Spinal cord (tissue), 10 donors: ENCODE results near the gene C8A. TPM values are rescaled to one million over a fixed set of nuclear protein-coding genes. Genes with fewer than 3 reads are reported as not detected.

ENCODE experiments used
- DNase-seq, 6 donors: peaks; one replicate each; pipeline versions ENCODE4 v3.0.0 to v3.0.0-alpha.2; 2013 to 2015; ENCODE audit warnings: low spot score in 6 of 6, low read depth in 4 of 6
- H3K27ac ChIP-seq: one replicate; pipeline ENCODE4 v1.5.1; 2013; ENCODE audit warnings: low read depth, low read length, control low read depth
- H3K27me3 ChIP-seq: one replicate; pipeline ENCODE4 v1.6.1; 2013; ENCODE audit warnings: low read length; ENCODE audit not compliant: control insufficient read depth, insufficient read depth
- H3K36me3 ChIP-seq: one replicate; pipeline ENCODE4 v1.6.1; 2013; ENCODE audit warnings: low read length; ENCODE audit not compliant: control insufficient read depth, insufficient read depth
- H3K4me1 ChIP-seq: one replicate; pipeline ENCODE4 v1.6.1; 2013; ENCODE audit warnings: low read length; ENCODE audit not compliant: control insufficient read depth, insufficient read depth
- H3K4me3 ChIP-seq: one replicate; pipeline ENCODE4 v1.5.1; 2013; ENCODE audit warnings: low read depth, low read length, control low read depth
- H3K9me3 ChIP-seq: one replicate; pipeline ENCODE4 v1.6.1; 2013; ENCODE audit warnings: low read length; ENCODE audit not compliant: control insufficient read depth, insufficient read depth
- WGBS: methylation state at CpG from one replicate; pipeline ENCODE4 v1.1.5; 2013; ENCODE audit warnings: missing lambda C conversion rate; ENCODE audit not compliant: insufficient coverage; 5-methylcytosine and 5-hydroxymethylcytosine counted together
- long read RNA-seq, 4 donors: transcript quantifications; one replicate each; lab custom pipeline, GENCODE V29; 2026
- polyA plus RNA-seq, 2 donors: library from polyadenylated mRNA; unstranded; fragments of 120-200 nt; gene quantifications; one replicate each; pipeline ENCODE4 v1.2.1, GENCODE V29; 2013; ENCODE audit not compliant: insufficient read length in 2 of 2
- total RNA-seq, 2 donors: library from RNA; depleted of rRNA in 1 of 2; stranded (reverse); fragments of 120-200 nt in 1 of 2; fragments of >200 nt in 1 of 2; gene quantifications; one replicate each; pipeline versions ENCODE4 v1.2.3 to v1.2.4, GENCODE V29; 2013 to 2014
- donor health status: healthy.

Gene C8A
- total RNA-seq (under 1 TPM in 1 of 2 donors, not detected in 1; 0.06 TPM), polyA plus RNA-seq (not detected)
- long read RNA-seq, donor 1, result 0 reads
- long read RNA-seq, donor 2, result 0 reads
- long read RNA-seq, donor 3, result 0 reads
- long read RNA-seq, donor 4, result 0 reads

DNA sequence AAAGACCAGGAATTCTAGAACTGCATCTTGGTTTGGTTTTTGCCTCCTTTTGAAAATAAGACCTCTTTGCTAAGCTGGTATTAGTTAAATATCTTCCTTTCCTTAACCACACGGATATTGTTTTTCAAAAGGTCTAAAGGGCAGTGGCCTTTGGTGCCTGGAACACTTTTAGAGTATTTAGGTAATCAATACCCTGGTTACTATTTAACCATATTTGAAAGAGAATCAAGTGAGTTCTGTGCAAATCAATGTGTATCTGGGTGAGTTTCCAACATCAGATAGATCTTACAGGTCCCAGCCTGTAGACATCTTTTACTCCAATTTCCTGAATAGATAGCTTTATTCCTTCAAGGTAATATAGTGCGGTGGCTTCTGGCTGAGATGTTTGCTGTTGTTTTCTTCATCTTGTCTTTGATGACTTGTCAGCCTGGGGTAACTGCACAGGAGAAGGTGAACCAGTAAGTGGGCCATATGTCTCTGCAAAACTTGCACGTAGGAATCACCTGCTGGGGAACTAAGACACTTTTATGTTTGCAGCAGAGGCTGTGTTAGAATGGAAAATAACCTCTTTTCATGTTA, at the start of gene C8A:
Gene C8A (plus strand): TSS at position 277 of the 579 bp plus-strand sequence. CDS start 105 bp downstream, at position 382.
- no CpG with 5 or more reads among the region's 3 CpGs for WGBS
- no peak within 1 kb of the TSS for H3K27ac ChIP-seq
- no peaks in the 10 kb centered on the region for H3K9me3 ChIP-seq
- H3K27me3 ChIP-seq, result peaks cover 2% of the 10 kb centered on the region
- peaks cover 3% of the 10 kb centered on the region for H3K4me1 ChIP-seq
- H3K4me3 ChIP-seq, result no peak within 1 kb of the TSS
- no peaks in the 10 kb centered on the region for H3K36me3 ChIP-seq
- no peak for DNase-seq

DNA sequence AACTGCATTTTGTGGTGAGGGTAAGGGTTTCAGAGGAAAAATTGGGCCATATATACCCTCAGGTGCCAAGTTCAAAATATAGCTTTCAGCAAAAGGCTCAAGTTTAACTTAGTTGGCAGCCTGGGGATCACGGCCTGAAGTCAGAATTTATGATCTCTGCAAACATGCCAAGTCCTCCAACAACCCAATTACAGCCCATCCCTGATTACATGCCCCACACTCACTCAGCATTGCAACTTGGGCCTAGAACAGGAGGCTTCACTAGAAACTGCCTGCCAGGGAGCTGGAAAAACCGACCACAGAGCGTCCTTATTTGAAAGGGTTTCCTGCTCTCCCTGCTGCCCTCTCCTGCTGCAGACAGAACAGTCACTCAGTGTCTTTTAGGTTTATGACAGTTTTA, 47.8 kb upstream of the C8A start:
- WGBS, result 22% methylated on average over 3 of the region's 3 CpGs

DNA sequence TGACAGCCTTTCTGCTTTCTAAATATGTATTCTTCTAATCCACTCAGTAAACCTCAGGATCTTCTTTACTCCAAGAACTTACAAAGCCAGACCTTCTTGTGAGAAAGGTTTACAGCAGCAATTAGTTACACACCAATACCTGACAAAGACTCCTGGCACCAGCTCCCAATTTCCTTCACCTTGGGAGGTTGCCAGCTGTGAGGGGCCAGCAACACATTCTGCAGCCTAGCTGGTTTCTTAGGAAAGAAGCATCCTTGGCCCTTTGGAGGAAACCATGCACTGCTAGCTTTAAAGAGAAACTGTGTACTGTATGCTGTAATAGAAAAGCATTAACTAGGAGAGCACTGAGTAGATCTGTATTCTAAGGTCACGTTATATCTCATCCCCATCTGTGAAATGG, 46.2 kb upstream of the C8A start:
- WGBS, result no CpG with 5 or more reads among the region's 1 CpG
- Histone ChIP-seq H3K9me3 (no peaks in the 10 kb centered on the region), H3K4me3 (no peak overlapping the region), H3K36me3 (no peaks in the 10 kb centered on the region), H3K27ac (peak overlapping the region; percentile 0), H3K4me1 (peaks cover 2% of the 10 kb centered on the region), H3K27me3 (no peaks in the 10 kb centered on the region)
- DNase-seq, result peak in 5 of 6 donors; percentile 75 to 93 (median 84)

More for the DNA sequence above, 47.8 kb upstream of the C8A start:
- H3K4me1 ChIP-seq, result peaks cover 2% of the 10 kb centered on the region
- H3K9me3 ChIP-seq, result no peaks in the 10 kb centered on the region
- no peak overlapping the region for H3K4me3 ChIP-seq
- peak in 2 of 6 donors; percentile 46 to 57 for DNase-seq
- peak overlapping the region; percentile 38 for H3K27ac ChIP-seq
- no peaks in the 10 kb centered on the region for H3K36me3 ChIP-seq
- H3K27me3 ChIP-seq, result no peaks in the 10 kb centered on the region

DNA sequence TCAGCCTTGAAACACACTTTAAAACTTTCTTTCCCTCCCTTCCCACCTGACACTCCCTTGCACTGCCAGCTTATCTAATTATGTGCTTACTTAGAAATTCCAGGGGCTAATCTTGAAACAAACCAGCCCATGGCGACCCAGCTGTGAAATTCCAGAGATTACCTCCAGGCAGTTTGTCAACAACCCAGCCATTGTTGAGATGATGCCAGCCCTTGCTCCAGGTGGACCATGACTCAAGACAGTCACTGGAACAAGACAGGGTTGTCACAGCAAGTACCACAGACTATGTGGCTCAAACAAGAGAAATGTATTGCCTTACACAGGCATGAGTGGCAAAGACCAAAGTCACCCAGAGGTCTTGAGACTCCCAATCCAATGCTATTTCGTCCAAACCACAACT, 43.3 kb upstream of the C8A start:
- no peak overlapping the region for H3K4me3 ChIP-seq
- no peaks in the 10 kb centered on the region for H3K36me3 ChIP-seq
- no peak for DNase-seq
- WGBS, result 47% methylated on average over 1 of the region's 2 CpGs
- peaks cover 2% of the 10 kb centered on the region for H3K4me1 ChIP-seq
- H3K27ac ChIP-seq, result no peak overlapping the region
- H3K9me3 ChIP-seq, result no peaks in the 10 kb centered on the region
- H3K27me3 ChIP-seq, result no peaks in the 10 kb centered on the region

DNA sequence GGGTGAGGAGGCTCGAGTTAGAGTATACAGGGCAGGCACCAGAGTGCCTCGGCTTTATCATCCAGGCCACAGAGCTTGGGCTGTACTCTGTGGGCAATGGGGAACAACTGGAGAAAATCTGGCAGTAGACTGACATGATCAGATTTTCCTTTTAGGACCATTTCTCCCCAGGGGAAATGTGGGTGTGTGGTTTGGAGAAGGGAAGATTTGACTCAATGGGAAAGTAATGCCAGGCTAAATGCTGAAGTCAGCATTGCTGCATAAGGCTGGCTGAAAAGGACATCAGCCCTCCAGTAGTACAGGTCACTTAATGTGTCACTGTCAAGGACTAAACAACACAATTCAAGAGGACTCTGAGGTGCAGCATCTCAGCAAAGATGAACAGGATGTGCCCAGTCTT, 40.4 kb upstream of the C8A start:
- no peak overlapping the region for H3K27ac ChIP-seq
- H3K4me3 ChIP-seq, result no peak overlapping the region
- 91% methylated on average over 2 of the region's 2 CpGs for WGBS
- no peaks in the 10 kb centered on the region for H3K36me3 ChIP-seq
- H3K9me3 ChIP-seq, result no peaks in the 10 kb centered on the region
- H3K27me3 ChIP-seq, result no peaks in the 10 kb centered on the region
- DNase-seq, result no peak
- H3K4me1 ChIP-seq, result peaks cover 7% of the 10 kb centered on the region

DNA sequence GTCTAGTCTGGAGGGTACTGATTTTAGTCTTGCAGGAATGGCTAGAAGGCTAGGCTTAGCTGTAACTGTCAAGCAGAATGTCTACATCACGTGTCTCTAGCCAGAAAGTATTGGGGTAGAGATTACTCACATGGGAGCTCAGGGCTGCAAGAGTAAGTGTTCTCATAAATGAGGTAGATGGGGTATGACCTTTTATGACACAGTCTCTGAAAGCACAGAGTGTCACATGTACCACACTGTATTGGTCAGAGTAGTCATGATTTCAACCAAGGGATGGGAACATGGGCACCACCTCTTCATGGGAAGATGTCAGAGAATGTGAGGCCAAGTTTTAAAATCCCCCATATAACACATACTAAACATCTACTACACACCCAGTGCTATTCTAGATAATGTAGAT, 38.3 kb upstream of the C8A start:
- no peak overlapping the region for H3K27ac ChIP-seq
- H3K4me3 ChIP-seq, result no peak overlapping the region
- H3K27me3 ChIP-seq, result peaks cover 2% of the 10 kb centered on the region
- DNase-seq, result no peak
- no peaks in the 10 kb centered on the region for H3K9me3 ChIP-seq
- 82% methylated on average over 1 of the region's 1 CpG for WGBS
- H3K36me3 ChIP-seq, result no peaks in the 10 kb centered on the region
- peaks cover 19% of the 10 kb centered on the region for H3K4me1 ChIP-seq

DNA sequence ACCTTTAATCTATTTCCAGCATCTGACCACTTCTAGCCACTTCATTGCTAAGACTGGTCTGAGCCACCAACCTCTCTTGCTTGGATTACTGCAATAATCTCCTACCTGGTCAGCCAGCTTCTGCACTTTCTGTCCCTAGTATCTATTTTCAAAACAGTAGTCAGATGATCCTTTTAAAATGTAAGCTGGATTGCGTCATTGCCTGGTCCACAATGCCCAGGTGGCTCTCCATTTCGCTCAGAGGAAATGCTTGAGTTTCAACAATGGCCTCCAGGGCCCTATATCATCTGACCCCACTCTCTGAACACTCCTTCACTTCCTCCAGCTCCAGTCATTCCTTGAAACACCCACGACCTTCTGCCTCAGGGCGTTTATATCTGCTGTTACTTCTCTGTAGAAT, 37.7 kb upstream of the C8A start:
- no peaks in the 10 kb centered on the region for H3K9me3 ChIP-seq
- H3K36me3 ChIP-seq, result no peaks in the 10 kb centered on the region
- WGBS, result 85% methylated on average over 4 of the region's 4 CpGs
- H3K27me3 ChIP-seq, result peaks cover 2% of the 10 kb centered on the region
- H3K4me3 ChIP-seq, result no peak overlapping the region
- no peak for DNase-seq
- peaks cover 19% of the 10 kb centered on the region for H3K4me1 ChIP-seq
- no peak overlapping the region for H3K27ac ChIP-seq

DNA sequence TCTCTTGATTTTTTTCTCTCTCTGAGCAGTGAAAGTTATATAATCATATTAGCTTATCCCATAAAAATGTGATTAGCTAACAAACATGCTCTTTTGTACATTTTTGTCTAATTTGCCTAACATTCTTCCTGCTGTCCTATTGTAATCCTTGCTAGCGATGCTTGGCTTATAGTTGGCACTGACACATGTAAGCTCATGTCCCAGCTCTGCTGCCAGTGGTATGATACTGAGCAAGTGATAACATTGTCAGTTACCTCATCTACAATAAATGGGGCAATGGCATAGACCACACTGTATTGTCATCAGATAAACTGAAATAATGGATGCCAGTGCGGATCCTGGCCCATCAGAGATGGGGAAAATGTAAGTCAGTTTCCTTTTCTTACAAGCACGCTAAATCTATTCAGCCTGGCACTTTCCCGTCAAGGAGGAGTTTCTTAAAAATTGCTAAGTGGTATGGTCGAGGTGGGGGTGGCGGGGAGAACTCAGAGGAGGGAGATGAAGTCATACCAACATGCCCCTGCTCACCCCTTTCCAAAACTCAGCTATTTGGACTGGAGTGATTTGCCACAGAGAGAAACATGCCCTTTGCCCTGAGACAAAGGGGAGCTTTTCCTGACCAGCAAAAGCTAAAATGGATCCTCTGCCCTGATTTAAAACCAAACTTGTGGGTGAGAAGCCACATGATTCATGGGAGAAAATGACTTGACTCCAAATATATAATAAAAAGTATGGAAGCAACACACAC, 36.7 kb upstream of the C8A start:
- H3K4me1 ChIP-seq, result peaks cover 19% of the 10 kb centered on the region
- H3K36me3 ChIP-seq, result no peaks in the 10 kb centered on the region
- H3K27me3 ChIP-seq, result peaks cover 2% of the 10 kb centered on the region
- H3K27ac ChIP-seq, result no peak overlapping the region
- H3K9me3 ChIP-seq, result no peaks in the 10 kb centered on the region
- no CpG with 5 or more reads among the region's 6 CpGs for WGBS
- DNase-seq, result no peak
- no peak overlapping the region for H3K4me3 ChIP-seq

DNA sequence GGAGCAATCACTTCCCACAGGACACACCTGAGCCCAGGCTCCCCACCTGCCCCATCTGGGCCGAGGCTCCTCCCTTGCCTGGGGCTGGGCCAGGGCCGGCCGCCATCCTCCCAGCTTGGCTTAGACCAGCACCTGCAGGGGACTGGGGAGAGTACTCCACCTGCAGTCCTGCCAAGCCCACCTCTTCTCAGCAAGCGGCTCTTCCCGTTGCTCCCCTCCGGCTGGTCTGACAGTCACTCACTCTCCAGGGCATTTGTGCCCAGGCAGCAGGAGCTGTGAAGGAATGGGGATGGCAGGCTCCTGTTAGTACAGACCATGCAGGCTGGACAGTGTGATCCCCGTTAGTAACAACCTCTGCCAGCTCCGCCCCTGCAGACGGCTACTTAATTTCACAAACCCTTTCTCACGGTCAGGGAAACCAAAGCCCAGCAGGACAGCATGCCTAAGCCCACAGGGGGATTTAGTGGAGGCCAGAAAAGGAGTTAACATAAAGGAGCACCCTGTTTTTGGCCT, 35.2 kb upstream of the C8A start, which contains the start of gene FYB2:
Gene FYB2 (minus strand): TSS at position 18 of the 513 bp plus-strand sequence. CDS start 114 bp downstream, outside the sequence.
- Histone ChIP-seq H3K27me3 (peaks cover 2% of the 10 kb centered on the region), H3K9me3 (no peaks in the 10 kb centered on the region), H3K27ac (no peak within 1 kb of the TSS), H3K4me3 (no peak within 1 kb of the TSS), H3K36me3 (no peaks in the 10 kb centered on the region), H3K4me1 (peaks cover 19% of the 10 kb centered on the region)
- WGBS, result 32% methylated on average over 5 of the region's 10 CpGs
- DNase-seq, result peak in 1 of 6 donors; percentile 24
